Neutrophil (primary cell): ENCODE results near the gene GPR31.

Source experiments
- H3K27ac ChIP-seq: fragments of 200-600 bp; sonication (generic); 2 replicates; pipeline ENCODE4 v1.5.1; 2016; ENCODE audit warnings: mild to moderate bottlenecking, moderate library complexity
- H3K27me3 ChIP-seq: fragments of 200-600 bp; sonication (generic); 2 replicates; pipeline ENCODE4 v1.6.0; 2016; ENCODE audit warnings: mild to moderate bottlenecking
- H3K36me3 ChIP-seq: fragments of 200-600 bp; sonication (generic); 2 replicates; pipeline ENCODE4 v1.5.1; 2017
- H3K4me1 ChIP-seq, 2 experiments: fragments of 200-600 bp in 1 of 2; sonication (generic) in 1 of 2; 1 replicate in 1 of 2; 2 replicates in 1 of 2; pipeline versions ENCODE4 v1.5.1 to v1.6.1; 2013 to 2016; ENCODE audit warnings: low read depth in 1 of 2, low read length in 1 of 2, mild to moderate bottlenecking in 1 of 2, moderate library complexity in 1 of 2; ENCODE audit not compliant: control insufficient read depth in 1 of 2, insufficient read depth in 1 of 2
- H3K4me3 ChIP-seq, 2 experiments: fragments of 200-600 bp in 1 of 2; sonication (generic) in 1 of 2; 1 replicate in 1 of 2; 2 replicates in 1 of 2; pipeline ENCODE4 v1.5.1; 2013 to 2016; ENCODE audit warnings: low read depth in 1 of 2, low read length in 1 of 2, mild to moderate bottlenecking in 1 of 2, moderate library complexity in 1 of 2
- H3K9me3 ChIP-seq: fragments of 200-600 bp; sonication (generic); 2 replicates; pipeline ENCODE4 v1.5.1; 2016
- TF ChIP-seq, protein P1 (sequence below): fragments of 200-600 bp; sonication (generic); IDR thresholded peaks from 2 replicates; pipeline ENCODE4 v1.5.1; 2016; ENCODE audit warnings: antibody characterized with exemption

The GPR31 gene

DNA sequence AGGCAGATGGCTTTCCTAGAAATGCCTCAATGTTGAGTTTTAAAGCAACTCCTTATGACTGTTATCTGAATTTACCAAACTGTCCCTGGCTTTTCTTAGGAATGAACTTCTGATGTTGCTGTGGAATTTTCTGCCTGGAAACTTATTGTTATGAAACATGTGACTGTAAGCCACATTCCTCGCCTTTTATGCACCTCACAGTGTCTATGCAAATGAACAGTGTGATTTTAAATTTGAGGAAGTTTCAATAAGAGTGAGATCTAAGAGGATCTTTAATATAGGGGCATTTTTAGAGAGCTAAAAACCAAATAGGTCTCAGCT is 37.2 kb downstream of the GPR31 start:
- Histone ChIP-seq H3K36me3 (no peaks in the 10 kb centered on the region), H3K27me3 (no peaks in the 10 kb centered on the region), H3K4me3 (no peak overlapping the region), H3K4me1 (peaks cover 0 to 3% of the 10 kb centered on the region in 2 experiments), H3K27ac (no peak overlapping the region), H3K9me3 (no peaks in the 10 kb centered on the region)
- TF ChIP-seq, protein P1, sequence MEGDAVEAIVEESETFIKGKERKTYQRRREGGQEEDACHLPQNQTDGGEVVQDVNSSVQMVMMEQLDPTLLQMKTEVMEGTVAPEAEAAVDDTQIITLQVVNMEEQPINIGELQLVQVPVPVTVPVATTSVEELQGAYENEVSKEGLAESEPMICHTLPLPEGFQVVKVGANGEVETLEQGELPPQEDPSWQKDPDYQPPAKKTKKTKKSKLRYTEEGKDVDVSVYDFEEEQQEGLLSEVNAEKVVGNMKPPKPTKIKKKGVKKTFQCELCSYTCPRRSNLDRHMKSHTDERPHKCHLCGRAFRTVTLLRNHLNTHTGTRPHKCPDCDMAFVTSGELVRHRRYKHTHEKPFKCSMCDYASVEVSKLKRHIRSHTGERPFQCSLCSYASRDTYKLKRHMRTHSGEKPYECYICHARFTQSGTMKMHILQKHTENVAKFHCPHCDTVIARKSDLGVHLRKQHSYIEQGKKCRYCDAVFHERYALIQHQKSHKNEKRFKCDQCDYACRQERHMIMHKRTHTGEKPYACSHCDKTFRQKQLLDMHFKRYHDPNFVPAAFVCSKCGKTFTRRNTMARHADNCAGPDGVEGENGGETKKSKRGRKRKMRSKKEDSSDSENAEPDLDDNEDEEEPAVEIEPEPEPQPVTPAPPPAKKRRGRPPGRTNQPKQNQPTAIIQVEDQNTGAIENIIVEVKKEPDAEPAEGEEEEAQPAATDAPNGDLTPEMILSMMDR, result no peak

DNA sequence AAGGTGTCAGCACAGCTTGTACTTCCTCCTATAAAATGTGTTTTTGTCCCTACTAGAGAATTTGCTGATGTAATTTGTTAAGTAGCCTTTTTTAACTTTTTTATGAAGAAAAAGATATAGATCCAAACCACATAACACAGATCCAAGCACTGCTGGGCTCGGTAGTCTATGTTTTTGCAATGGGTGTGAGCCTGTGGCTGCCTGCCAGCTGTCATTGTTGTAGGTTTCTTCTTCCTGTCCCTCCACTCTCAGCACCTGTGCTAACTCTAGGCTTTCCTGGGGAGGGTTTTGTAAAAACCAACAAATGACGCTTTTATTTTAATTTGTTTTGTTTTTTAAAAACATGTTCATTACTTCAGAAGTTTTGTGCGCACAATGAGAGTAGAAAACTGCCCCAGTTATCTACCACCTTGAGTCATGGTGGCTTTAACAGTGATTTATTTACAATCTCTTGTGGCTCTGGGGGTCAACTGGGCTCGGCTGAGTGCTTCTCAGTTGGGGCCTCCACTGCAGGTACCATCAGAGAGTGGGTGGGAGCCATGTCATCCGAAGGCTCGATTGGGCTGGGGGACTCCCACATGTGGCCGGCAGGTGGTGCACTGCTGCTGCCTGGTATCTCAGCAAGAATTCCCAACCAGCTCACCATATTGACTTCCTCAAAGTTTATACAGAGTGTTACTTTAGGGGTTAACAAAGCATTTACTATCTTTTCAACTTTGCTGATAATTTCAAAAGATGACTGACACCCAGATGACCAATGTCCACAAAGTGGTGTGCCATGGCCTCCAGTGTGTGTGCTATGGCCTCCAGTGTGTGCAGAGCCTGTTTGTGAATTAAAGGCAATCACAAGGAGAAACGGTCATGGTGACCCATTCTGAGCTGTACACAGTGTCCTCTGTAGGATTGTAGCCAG is 37.9 kb downstream of the GPR31 start:
- no peak overlapping the region for H3K27ac ChIP-seq
- H3K4me3 ChIP-seq, result no peak overlapping the region

DNA sequence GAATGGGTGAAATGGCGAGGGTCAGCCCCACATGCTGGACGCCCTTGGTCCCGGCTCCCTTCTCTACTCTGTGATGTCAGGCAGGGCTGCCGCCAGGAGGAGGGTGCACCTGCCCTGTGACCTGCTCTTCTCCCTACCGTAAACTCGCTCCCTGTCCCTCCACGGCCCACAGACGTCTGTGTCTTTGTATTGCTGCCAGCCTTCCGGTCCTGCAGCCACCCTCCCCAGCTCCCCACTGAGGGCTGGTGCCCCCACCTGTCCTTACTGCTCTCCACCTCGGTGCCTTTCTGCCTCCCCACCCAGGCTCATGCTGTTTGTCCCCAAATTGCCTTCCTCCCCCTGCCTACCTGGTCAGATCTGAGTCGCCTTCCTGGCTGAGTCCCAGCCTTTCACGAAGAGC is 38.9 kb downstream of the GPR31 start:
- H3K4me3 ChIP-seq, result no peak overlapping the region
- no peaks in the 10 kb centered on the region for H3K36me3 ChIP-seq
- H3K27me3 ChIP-seq, result no peaks in the 10 kb centered on the region
- TF ChIP-seq, protein P1, result no peak
- H3K27ac ChIP-seq, result no peak overlapping the region
- no peaks in the 10 kb centered on the region for H3K4me1 ChIP-seq
- H3K9me3 ChIP-seq, result no peaks in the 10 kb centered on the region

More for the DNA sequence above, 37.9 kb downstream of the GPR31 start:
- Histone ChIP-seq H3K4me1 (no peaks in the 10 kb centered on the region), H3K9me3 (no peaks in the 10 kb centered on the region), H3K27me3 (no peaks in the 10 kb centered on the region), H3K36me3 (no peaks in the 10 kb centered on the region)
- TF ChIP-seq, protein P1, result no peak

DNA sequence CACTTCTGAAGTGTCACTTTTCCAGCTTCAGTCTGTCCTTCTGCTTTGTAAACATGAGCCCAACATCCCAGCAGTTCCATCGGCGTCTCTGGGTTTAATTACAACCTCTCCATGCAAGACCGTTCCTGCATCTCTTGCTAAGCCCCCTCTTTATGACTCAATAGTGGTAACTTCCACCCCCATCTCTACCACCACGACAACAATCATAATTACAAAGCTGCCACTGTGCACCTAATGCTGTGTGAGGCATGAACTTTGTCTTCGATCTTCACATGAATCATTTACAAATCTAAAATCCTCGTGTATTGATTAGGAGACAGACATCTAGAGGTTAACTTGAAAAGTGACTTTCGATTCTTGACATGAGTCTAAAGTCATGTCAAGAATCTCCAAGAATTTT is 39.8 kb downstream of the GPR31 start:
- TF ChIP-seq, protein P1, result no peak
- Histone ChIP-seq H3K36me3 (no peaks in the 10 kb centered on the region), H3K4me3 (no peak overlapping the region), H3K9me3 (no peaks in the 10 kb centered on the region), H3K27ac (no peak overlapping the region), H3K4me1 (no peaks in the 10 kb centered on the region), H3K27me3 (no peaks in the 10 kb centered on the region)

DNA sequence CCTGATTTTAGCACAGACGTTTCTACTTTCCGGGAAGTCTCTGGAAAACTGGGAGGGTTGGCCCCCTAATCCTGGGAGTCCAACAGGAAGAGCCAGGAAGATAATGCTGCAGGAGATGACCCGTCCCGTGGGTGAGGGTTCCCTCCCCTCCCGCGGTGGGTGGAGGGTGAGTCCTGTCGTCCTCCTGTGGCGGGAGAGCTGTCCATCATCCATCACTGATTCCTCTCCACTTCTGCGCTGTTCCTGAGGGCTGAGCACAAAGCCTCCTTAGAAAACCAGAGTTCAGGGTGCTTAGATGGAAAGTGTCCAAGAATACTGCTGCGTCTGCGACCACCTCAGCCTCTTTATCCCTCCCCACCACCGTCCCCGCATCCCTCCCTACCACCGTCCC is 40.9 kb downstream of the GPR31 start:
- Histone ChIP-seq H3K27me3 (no peaks in the 10 kb centered on the region), H3K4me3 (no peak overlapping the region), H3K36me3 (no peaks in the 10 kb centered on the region), H3K9me3 (no peaks in the 10 kb centered on the region), H3K4me1 (no peaks in the 10 kb centered on the region), H3K27ac (no peak overlapping the region)
- TF ChIP-seq, protein P1, result no peak
